HepG2 (cell line): Measurements from ENCODE around the gene PIK3C2B. TPM values are rescaled to one million over a fixed set of nuclear protein-coding genes. Genes with fewer than 3 reads are reported as not detected.

Source experiments
- ATM ChIP-seq: fragments of 450-650 bp; IDR thresholded peaks from 2 replicates; pipeline ENCODE4 v1.7.1; 2017; ENCODE audit warnings: mild to moderate bottlenecking, borderline replicate concordance
- FOSL2 ChIP-seq: sonication (generic); formaldehyde crosslinking; IDR thresholded peaks from 2 replicates; pipeline ENCODE4 v1.4.0; 2020; ENCODE audit warnings: missing genetic modification reagents
- FOXK1 ChIP-seq: sonication (generic); formaldehyde crosslinking; IDR thresholded peaks from 2 replicates; pipeline ENCODE4 v1.4.0; 2020; ENCODE audit warnings: low read depth, missing genetic modification reagents, borderline replicate concordance
- MAFG ChIP-seq: sonication (generic); formaldehyde crosslinking; IDR thresholded peaks from 2 replicates; pipeline ENCODE4 v1.5.1; 2020; ENCODE audit warnings: mild to moderate bottlenecking, missing genetic modification reagents
- MTF2 ChIP-seq: sonication (generic); formaldehyde crosslinking; IDR thresholded peaks from 2 replicates; pipeline ENCODE4 v1.5.0; 2020; ENCODE audit warnings: missing genetic modification reagents, borderline replicate concordance
- MYNN ChIP-seq: sonication (generic); formaldehyde crosslinking; IDR thresholded peaks from 2 replicates; pipeline ENCODE4 v1.4.0; 2020; ENCODE audit warnings: mild to moderate bottlenecking, low read depth, missing genetic modification reagents
- PRDM4 ChIP-seq: sonication (generic); formaldehyde crosslinking; IDR thresholded peaks from 2 replicates; pipeline ENCODE4 v1.9.0; 2021; ENCODE audit warnings: missing genetic modification reagents, borderline replicate concordance
- PREB ChIP-seq: sonication (generic); formaldehyde crosslinking; IDR thresholded peaks from 2 replicates; pipeline ENCODE4 v1.4.0; 2020; ENCODE audit warnings: missing genetic modification reagents
- SMAD1 ChIP-seq: sonication (generic); formaldehyde crosslinking; IDR thresholded peaks from 2 replicates; pipeline ENCODE4 v1.4.0; 2020; ENCODE audit warnings: missing genetic modification reagents, low read depth, mild to moderate bottlenecking, borderline replicate concordance
- SNAI1 ChIP-seq: sonication (generic); formaldehyde crosslinking; IDR thresholded peaks from 2 replicates; pipeline ENCODE4 v1.5.0; 2020; ENCODE audit warnings: mild to moderate bottlenecking, missing genetic modification reagents, borderline replicate concordance
- SOX6 ChIP-seq, 2 experiments: fragments of 450-650 bp in 1 of 2; sonication (generic) in 1 of 2; formaldehyde crosslinking in 1 of 2; IDR thresholded peaks; 2 replicates each; pipeline versions ENCODE4 v1.4.0 to v1.6.1; 2017 to 2020; ENCODE audit warnings: antibody characterized with exemption in 1 of 2, mild to moderate bottlenecking in 1 of 2, missing genetic modification reagents in 1 of 2
- XBP1 ChIP-seq: sonication (generic); formaldehyde crosslinking; IDR thresholded peaks from 2 replicates; pipeline ENCODE4 v1.5.0; 2020; ENCODE audit warnings: missing genetic modification reagents
- ZFAT ChIP-seq: sonication (generic); formaldehyde crosslinking; conservative IDR thresholded peaks from 2 replicates; pipeline ENCODE4 v1.8.1; 2023; ENCODE audit warnings: missing genetic modification reagents, inconsistent platforms
- ZFX ChIP-seq: sonication (generic); formaldehyde crosslinking; IDR thresholded peaks from 2 replicates; pipeline ENCODE4 v1.4.0; 2020; ENCODE audit warnings: mild to moderate bottlenecking, low read depth, missing genetic modification reagents, moderate library complexity
- ZNF567 ChIP-seq: sonication (generic); formaldehyde crosslinking; IDR thresholded peaks from 2 replicates; pipeline ENCODE4 v1.8.1; 2023; ENCODE audit warnings: mild to moderate bottlenecking, missing genetic modification reagents, borderline replicate concordance
- ZNF619 ChIP-seq: sonication (generic); formaldehyde crosslinking; IDR thresholded peaks from 2 replicates; pipeline ENCODE4 v1.4.0; 2020; ENCODE audit warnings: mild to moderate bottlenecking, missing genetic modification reagents
- ZNF652 ChIP-seq: IDR thresholded peaks from 2 replicates; pipeline ENCODE4 v1.6.1; 2016; ENCODE audit warnings: low read depth, borderline replicate concordance
- ZNF672 ChIP-seq: sonication (generic); formaldehyde crosslinking; IDR thresholded peaks from 2 replicates; pipeline ENCODE4 v1.8.1; 2022; ENCODE audit warnings: missing genetic modification reagents
- ZNF740 ChIP-seq: sonication (generic); formaldehyde crosslinking; IDR thresholded peaks from 2 replicates; pipeline ENCODE4 v1.4.0; 2020; ENCODE audit warnings: missing genetic modification reagents
- ZNF775 ChIP-seq: sonication (generic); formaldehyde crosslinking; IDR thresholded peaks from 2 replicates; pipeline ENCODE4 v1.4.0; 2020; ENCODE audit warnings: missing genetic modification reagents, mild to moderate bottlenecking, moderate library complexity, borderline replicate concordance
- ZZZ3 ChIP-seq: sonication (generic); formaldehyde crosslinking; IDR thresholded peaks from 2 replicates; pipeline ENCODE4 v1.4.0; 2020; ENCODE audit warnings: missing genetic modification reagents, mild to moderate bottlenecking, borderline replicate concordance
- polyA plus RNA-seq, 8 experiments: library from polyadenylated mRNA; depleted of rRNA in 3 of 8; stranded (reverse) in 7 of 8; unstranded in 1 of 8; fragments of >200 nt; fragmentation: Illumina TruSeq in 4 of 8; extraction: Trizol in 4 of 8; gene quantifications; 2 replicates each; pipeline versions ENCODE4 v1.2.1 to v1.2.3, GENCODE V29; 2011 to 2016; ENCODE audit warnings: low read depth in 4 of 8, missing spikeins in 1 of 8, mixed read lengths in 1 of 8; ENCODE audit not compliant: insufficient read depth in 1 of 8
- total RNA-seq, 5 experiments: library from RNA; depleted of rRNA; stranded (reverse); fragments of >200 nt; fragmentation: Illumina TruSeq; extraction: Trizol; gene quantifications; 2 replicates each; pipeline ENCODE4 v1.2.3, GENCODE V29; 2016; ENCODE audit warnings: low read depth in 1 of 5
- TF ChIP-seq, protein P1 (sequence below): sonication (generic); formaldehyde crosslinking; IDR thresholded peaks from 2 replicates; pipeline ENCODE4 v1.8.0; 2022; ENCODE audit warnings: mild to moderate bottlenecking, missing genetic modification reagents, borderline replicate concordance

PIK3C2B gene
- total and polyA plus RNA-seq, 2 of the 13 experiments (the other 11 are each of a cell fraction or from before 2014, with no cell fraction given), result 3.4 to 4.5 TPM

- TF ChIP-seq ZFX (CRISPR knock-in tag), result 0 out of 2 replicates have a peak, but pooled peaks have one; percentile 4
- 0 out of 2 replicates have a peak, but pooled peaks have one; percentile 25 for TF ChIP-seq ZNF567 (CRISPR knock-in tag)
- no peak for TF ChIP-seq SMAD1 (CRISPR knock-in tag)
- TF ChIP-seq SNAI1 (CRISPR knock-in tag), result no peak
- TF ChIP-seq FOSL2 (CRISPR knock-in tag), result 0 out of 2 replicates have a peak, but pooled peaks have one; percentile 4
- no peak for TF ChIP-seq MAFG (CRISPR knock-in tag)
- TF ChIP-seq ZNF740 (CRISPR knock-in tag), result no peak
- TF ChIP-seq ZNF672, result no peak
- no peak for TF ChIP-seq ATM
- TF ChIP-seq ZZZ3 (CRISPR knock-in tag), result no peak
- no peak for TF ChIP-seq FOXK1 (CRISPR knock-in tag)
- TF ChIP-seq XBP1 (CRISPR knock-in tag), result no peak
- TF ChIP-seq ZFAT (CRISPR knock-in tag), result no peak
- TF ChIP-seq ZNF619 (CRISPR knock-in tag), result no peak
- no peak for TF ChIP-seq PREB (CRISPR knock-in tag)
- no peak for TF ChIP-seq PRDM4 (CRISPR knock-in tag)
- TF ChIP-seq ZNF652 (CRISPR knock-in tag), result peak; percentile 5; the same call in 1 of the 2 replicates
- TF ChIP-seq ZNF775 (CRISPR knock-in tag), result no peak
- TF ChIP-seq, protein P1, sequence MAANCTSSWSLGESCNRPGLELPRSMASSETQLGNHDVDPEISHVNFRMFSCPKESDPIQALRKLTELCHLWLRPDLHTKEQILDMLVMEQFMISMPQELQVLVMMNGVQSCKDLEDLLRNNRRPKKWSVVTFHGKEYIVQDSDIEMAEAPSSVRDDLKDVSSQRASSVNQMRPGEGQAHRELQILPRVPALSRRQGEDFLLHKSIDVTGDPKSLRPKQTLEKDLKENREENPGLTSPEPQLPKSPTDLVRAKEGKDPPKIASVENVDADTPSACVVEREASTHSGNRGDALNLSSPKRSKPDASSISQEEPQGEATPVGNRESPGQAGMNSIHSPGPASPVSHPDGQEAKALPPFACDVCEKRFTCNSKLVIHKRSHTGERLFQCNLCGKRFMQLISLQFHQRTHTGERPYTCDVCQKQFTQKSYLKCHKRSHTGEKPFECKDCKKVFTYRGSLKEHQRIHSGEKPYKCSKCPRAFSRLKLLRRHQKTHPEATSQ (CRISPR knock-in tag), result no peak
- TF ChIP-seq SOX6 (IDR thresholded peaks at IDR 0.05), result no peak
- TF ChIP-seq SOX6 (CRISPR knock-in tag; IDR thresholded peaks at IDR 0.05), result no peak; the same call in 1 of the 2 replicates
- no peak for TF ChIP-seq MTF2 (CRISPR knock-in tag)
- TF ChIP-seq MYNN (CRISPR knock-in tag), result no peak
Measured at GRCh38 chr1:204507317-204508105, 12.9 kb upstream of the PIK3C2B start (continued).
